Measurements from ENCODE around the gene KLK2.

KLK2 gene

GRCh38 chr19:50839712-50840655, 33.3 kb upstream of the KLK2 start:
- no peak for ATAC-seq

GRCh38 chr19:50842130-50842529, 31.1 kb upstream of the KLK2 start:
- H3K27ac Mint-ChIP-seq = no peak overlapping the region
- peaks cover 58% of the 10 kb centered on the region for H3K27me3 Mint-ChIP-seq
- no peak overlapping the region for H3K4me3 Mint-ChIP-seq
- DNase-seq (no peak), ATAC-seq (no peak)
- peaks cover 5% of the 10 kb centered on the region for H3K4me1 Mint-ChIP-seq
- H3K9me3 Mint-ChIP-seq = peaks cover 18 to 20% of the 10 kb centered on the region in 2 donors

More at GRCh38 chr19:50839712-50840655, 33.3 kb upstream of the KLK2 start:
- no peak for DNase-seq
- H3K9me3 Mint-ChIP-seq = peaks cover 18 to 20% of the 10 kb centered on the region in 2 donors
- no peak overlapping the region for H3K4me3 Mint-ChIP-seq
- H3K27ac Mint-ChIP-seq = no peak overlapping the region
- peaks cover 25% of the 10 kb centered on the region for H3K4me1 Mint-ChIP-seq
- peaks cover 79% of the 10 kb centered on the region for H3K27me3 Mint-ChIP-seq

GRCh38 chr19:50843205-50843604, 30.0 kb upstream of the KLK2 start:
- Mint-ChIP-seq H3K4me1 (peaks cover 2% of the 10 kb centered on the region), H3K9me3 (peaks cover 18 to 20% of the 10 kb centered on the region in 2 donors), H3K27me3 (peaks cover 49% of the 10 kb centered on the region), H3K27ac (peak overlapping the region in 1 of 2 donors; percentile 59), H3K4me3 (no peak overlapping the region)
- ATAC-seq (no peak), DNase-seq (no peak)

GRCh38 chr19:50843701-50844221, 29.5 kb upstream of the KLK2 start:
- DNase-seq (no peak), ATAC-seq (no peak)
- H3K27ac Mint-ChIP-seq = peak overlapping the region in 1 of 2 donors; percentile 59
- H3K4me3 Mint-ChIP-seq = no peak overlapping the region
- H3K27me3 Mint-ChIP-seq = peaks cover 49% of the 10 kb centered on the region
- no peaks in the 10 kb centered on the region for H3K4me1 Mint-ChIP-seq
- H3K9me3 Mint-ChIP-seq = peaks cover 18 to 20% of the 10 kb centered on the region in 2 donors

- Mint-ChIP-seq H3K27me3 (peaks cover 47% of the 10 kb centered on the region), H3K4me1 (no peaks in the 10 kb centered on the region), H3K27ac (no peak overlapping the region), H3K9me3 (peaks cover 18 to 20% of the 10 kb centered on the region in 2 donors), H3K4me3 (no peak overlapping the region)
- ATAC-seq (no peak), DNase-seq (no peak)
Measured at GRCh38 chr19:50844296-50844935, 28.8 kb upstream of the KLK2 start.

GRCh38 chr19:50850738-50851137, 22.5 kb upstream of the KLK2 start:
- ATAC-seq (no peak), DNase-seq (no peak)
- H3K4me3 Mint-ChIP-seq = no peak overlapping the region
- H3K4me1 Mint-ChIP-seq = no peaks in the 10 kb centered on the region
- H3K27ac Mint-ChIP-seq = no peak overlapping the region
- peaks cover 63% of the 10 kb centered on the region for H3K27me3 Mint-ChIP-seq
- no peaks in the 10 kb centered on the region for H3K9me3 Mint-ChIP-seq

GRCh38 chr19:50851620-50852019, 21.6 kb upstream of the KLK2 start:
- no peak for ATAC-seq
- peaks cover 72% of the 10 kb centered on the region for H3K27me3 Mint-ChIP-seq
- H3K4me3 Mint-ChIP-seq = no peak overlapping the region

GRCh38 chr19:50854636-50855410, 18.4 kb upstream of the KLK2 start, which contains the start of gene KLK3:
Gene KLK3 (plus strand): TSS chr19:50854915. CDS start chr19:50854956, 41 bp downstream.
- ATAC-seq (no peak), DNase-seq (no peak)
- Mint-ChIP-seq H3K4me3 (no peak within 1 kb of the TSS), H3K27ac (peak within 1 kb of the TSS in 1 of 2 donors; percentile 60), H3K9me3 (peaks cover 0 to under 1% of the 10 kb centered on the region in 2 donors), H3K27me3 (peaks cover 86% of the 10 kb centered on the region), H3K4me1 (no peaks in the 10 kb centered on the region)

More at GRCh38 chr19:50851620-50852019, 21.6 kb upstream of the KLK2 start:
- Mint-ChIP-seq H3K9me3 (no peaks in the 10 kb centered on the region), H3K27ac (no peak overlapping the region), H3K4me1 (no peaks in the 10 kb centered on the region)
- no peak for DNase-seq

GRCh38 chr19:50857366-50857765, 15.9 kb upstream of the KLK2 start:
- Mint-ChIP-seq H3K9me3 (peaks cover 0 to 10% of the 10 kb centered on the region in 2 donors), H3K27ac (peak overlapping the region in 1 of 2 donors; percentile 49), H3K27me3 (peaks cover 83% of the 10 kb centered on the region), H3K4me3 (no peak overlapping the region), H3K4me1 (no peaks in the 10 kb centered on the region)
- ATAC-seq (no peak), DNase-seq (no peak)

GRCh38 chr19:50858886-50859285, 14.4 kb upstream of the KLK2 start:
- ATAC-seq = no peak
- H3K27me3 Mint-ChIP-seq = peaks cover 86% of the 10 kb centered on the region
- no peak for DNase-seq
- H3K27ac Mint-ChIP-seq = no peak overlapping the region
- no peaks in the 10 kb centered on the region for H3K4me1 Mint-ChIP-seq
- peaks cover 0 to 10% of the 10 kb centered on the region in 2 donors for H3K9me3 Mint-ChIP-seq
- H3K4me3 Mint-ChIP-seq = no peak overlapping the region

GRCh38 chr19:50859849-50860248, 13.4 kb upstream of the KLK2 start:
- H3K4me1 Mint-ChIP-seq = no peaks in the 10 kb centered on the region
- H3K4me3 Mint-ChIP-seq = no peak overlapping the region
- DNase-seq (no peak), ATAC-seq (no peak)
- H3K9me3 Mint-ChIP-seq = peaks cover 0 to 10% of the 10 kb centered on the region in 2 donors
- peaks cover 80% of the 10 kb centered on the region for H3K27me3 Mint-ChIP-seq
- no peak overlapping the region for H3K27ac Mint-ChIP-seq

GRCh38 chr19:50861010-50861409, 12.2 kb upstream of the KLK2 start:
- Mint-ChIP-seq H3K9me3 (peaks cover 0 to 10% of the 10 kb centered on the region in 2 donors), H3K27me3 (peaks cover 78% of the 10 kb centered on the region), H3K4me1 (no peaks in the 10 kb centered on the region), H3K27ac (no peak overlapping the region), H3K4me3 (no peak overlapping the region)
- DNase-seq (no peak), ATAC-seq (no peak)

GRCh38 chr19:50861496-50862286, 11.5 kb upstream of the KLK2 start:
- peaks cover 78% of the 10 kb centered on the region for H3K27me3 Mint-ChIP-seq
- peaks cover 0 to 10% of the 10 kb centered on the region in 2 donors for H3K9me3 Mint-ChIP-seq
- no peak overlapping the region for H3K27ac Mint-ChIP-seq
- H3K4me1 Mint-ChIP-seq = no peaks in the 10 kb centered on the region
- H3K4me3 Mint-ChIP-seq = no peak overlapping the region
- ATAC-seq (no peak), DNase-seq (no peak)

GRCh38 chr19:50869479-50869878, 3.8 kb upstream of the KLK2 start:
- no peak overlapping the region for H3K4me3 Mint-ChIP-seq
- ATAC-seq = no peak
- H3K27me3 Mint-ChIP-seq = peaks cover 69% of the 10 kb centered on the region
- no peaks in the 10 kb centered on the region for H3K4me1 Mint-ChIP-seq
- H3K27ac Mint-ChIP-seq = no peak overlapping the region
- DNase-seq = no peak
- H3K9me3 Mint-ChIP-seq = no peaks in the 10 kb centered on the region

Data from stimulated activated naive CD8-positive, alpha-beta T cell treated with anti-CD3 and anti-CD28 coated beads, Interleukin-15, amount 100 ng/mL, for 72 hours (primary cell).